Measurements from ENCODE around the gene ATR. TPM values are rescaled to one million over a fixed set of nuclear protein-coding genes. Genes with fewer than 3 reads are reported as not detected.

The ATR gene
- total and polyA plus RNA-seq, 2 donors (not counting 1 experiment from before 2014, with no cell fraction given): 12.5 to 17.0 TPM

- Histone ChIP-seq H4K20me1 (ENCODE audit: control insufficient read depth, extremely low read depth, insufficient read depth, low read length) (no peaks in the 10 kb centered on the region), H3K79me2 (ENCODE audit: control insufficient read depth, insufficient read depth, low read length) (no peaks in the 10 kb centered on the region), H3K4me2 (ENCODE audit: extremely low read depth, insufficient read depth, low read length) (no peak overlapping the region), H3K27me3 (ENCODE audit: control insufficient read depth, insufficient read depth, low read length) (no peaks in the 10 kb centered on the region), H3K4me3 (replicated peaks in 1 of 4; ENCODE audit: control extremely low read depth in 1 of 4, insufficient read depth in 1 of 4, low read depth in 3 of 4, low read length in 4 of 4) (no peak overlapping the region), H3K9ac (ENCODE audit: insufficient read depth, low read length) (no peak overlapping the region), H3K27ac (ENCODE audit: insufficient read depth, low read length) (no peak overlapping the region), H3K9me3 (ENCODE audit: control insufficient read depth, insufficient read depth, low read depth, low read length) (no peaks in the 10 kb centered on the region), H3K36me3 (ENCODE audit: control insufficient read depth, insufficient read depth, low read length) (no peaks in the 10 kb centered on the region), H2AFZ (ENCODE audit: low read length) (no peak overlapping the region), H3K4me1 (ENCODE audit: control insufficient read depth, extremely low read depth, insufficient read depth, low read length) (no peaks in the 10 kb centered on the region)
- TF ChIP-seq EZH2 (IDR thresholded peaks at IDR 0.05; ENCODE audit: low read length, missing control alignments): no peak
- no peak for TF ChIP-seq CTCF (conservative IDR thresholded peaks at IDR 0.05 in 1 of 2, IDR thresholded peaks at IDR 0.05 in 1 of 2; ENCODE audit: low read depth in 1 of 2, low read length in 2 of 2)
- DNase-seq (ENCODE audit: low read depth in 2 of 2): no peak
These were observed 35.6 kb upstream of the ATR start for GRCh38 chr3:142614059-142614626.

DNA sequence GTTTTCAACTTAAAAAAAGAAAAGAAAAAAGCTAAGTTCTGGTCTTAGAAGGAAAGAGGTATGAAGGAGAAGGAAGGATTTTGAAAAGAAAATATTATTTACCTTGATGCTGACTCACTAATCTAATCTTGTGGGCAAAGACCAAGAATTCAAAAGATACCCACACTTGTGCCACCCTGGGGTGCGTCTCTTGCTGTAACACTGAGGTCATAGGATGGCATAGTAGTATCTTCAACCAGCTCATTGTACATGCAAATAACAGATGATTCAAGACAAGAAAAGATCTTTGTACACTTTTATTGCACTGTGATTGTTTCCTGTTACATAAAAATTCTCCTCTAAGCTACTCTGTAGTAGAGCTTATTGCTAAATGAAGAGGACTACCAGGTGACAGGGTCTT, 35.0 kb upstream of the ATR start:
- no peaks in the 10 kb centered on the region for H3K79me2 ChIP-seq (ENCODE audit: control insufficient read depth, insufficient read depth, low read length)
- no peak for TF ChIP-seq EZH2 (IDR thresholded peaks at IDR 0.05; ENCODE audit: low read length, missing control alignments)
- no peak for TF ChIP-seq CTCF (conservative IDR thresholded peaks at IDR 0.05 in 1 of 2, IDR thresholded peaks at IDR 0.05 in 1 of 2; ENCODE audit: low read depth in 1 of 2, low read length in 2 of 2)

GRCh38 chr3:142611206-142611605, 32.7 kb upstream of the ATR start:
- Histone ChIP-seq H3K4me2 (ENCODE audit: extremely low read depth, insufficient read depth, low read length) (no peak overlapping the region), H3K4me1 (ENCODE audit: control insufficient read depth, extremely low read depth, insufficient read depth, low read length) (no peaks in the 10 kb centered on the region), H3K27ac (ENCODE audit: insufficient read depth, low read length) (no peak overlapping the region), H3K27me3 (ENCODE audit: control insufficient read depth, insufficient read depth, low read length) (no peaks in the 10 kb centered on the region), H3K4me3 (replicated peaks in 1 of 4; ENCODE audit: control extremely low read depth in 1 of 4, insufficient read depth in 1 of 4, low read depth in 3 of 4, low read length in 4 of 4) (no peak overlapping the region), H3K36me3 (ENCODE audit: control insufficient read depth, insufficient read depth, low read length) (no peaks in the 10 kb centered on the region), H3K79me2 (ENCODE audit: control insufficient read depth, insufficient read depth, low read length) (no peaks in the 10 kb centered on the region), H3K9ac (ENCODE audit: insufficient read depth, low read length) (no peak overlapping the region), H4K20me1 (ENCODE audit: control insufficient read depth, extremely low read depth, insufficient read depth, low read length) (no peaks in the 10 kb centered on the region), H2AFZ (ENCODE audit: low read length) (no peak overlapping the region), H3K9me3 (ENCODE audit: control insufficient read depth, insufficient read depth, low read depth, low read length) (no peaks in the 10 kb centered on the region)
- TF ChIP-seq EZH2 (IDR thresholded peaks at IDR 0.05; ENCODE audit: low read length, missing control alignments) (no peak), CTCF (conservative IDR thresholded peaks at IDR 0.05 in 1 of 2, IDR thresholded peaks at IDR 0.05 in 1 of 2; ENCODE audit: low read depth in 1 of 2, low read length in 2 of 2) (no peak)
- no peak for DNase-seq (ENCODE audit: low read depth in 2 of 2)

More for the DNA sequence above, 35.0 kb upstream of the ATR start:
- Histone ChIP-seq H3K4me3 (replicated peaks in 1 of 4; ENCODE audit: control extremely low read depth in 1 of 4, insufficient read depth in 1 of 4, low read depth in 3 of 4, low read length in 4 of 4) (no peak overlapping the region), H2AFZ (ENCODE audit: low read length) (no peak overlapping the region), H3K27me3 (ENCODE audit: control insufficient read depth, insufficient read depth, low read length) (no peaks in the 10 kb centered on the region), H4K20me1 (ENCODE audit: control insufficient read depth, extremely low read depth, insufficient read depth, low read length) (no peaks in the 10 kb centered on the region), H3K9ac (ENCODE audit: insufficient read depth, low read length) (no peak overlapping the region), H3K36me3 (ENCODE audit: control insufficient read depth, insufficient read depth, low read length) (no peaks in the 10 kb centered on the region), H3K9me3 (ENCODE audit: control insufficient read depth, insufficient read depth, low read depth, low read length) (no peaks in the 10 kb centered on the region), H3K27ac (ENCODE audit: insufficient read depth, low read length) (no peak overlapping the region), H3K4me1 (ENCODE audit: control insufficient read depth, extremely low read depth, insufficient read depth, low read length) (no peaks in the 10 kb centered on the region), H3K4me2 (ENCODE audit: extremely low read depth, insufficient read depth, low read length) (no peak overlapping the region)
- no peak for DNase-seq (ENCODE audit: low read depth in 2 of 2)
